GM12873 (cell line): ENCODE data around the gene RELT.

Experiments used
- TF ChIP-seq, protein P1 (sequence below): IDR thresholded peaks from 2 replicates; pipeline ENCODE4 v1.5.1; 2012; ENCODE audit warnings: low read depth, mild to moderate bottlenecking, moderate library complexity, low read length, control low read depth; ENCODE audit not compliant: insufficient read depth; ENCODE audit errors: missing control alignments

Gene RELT

DNA sequence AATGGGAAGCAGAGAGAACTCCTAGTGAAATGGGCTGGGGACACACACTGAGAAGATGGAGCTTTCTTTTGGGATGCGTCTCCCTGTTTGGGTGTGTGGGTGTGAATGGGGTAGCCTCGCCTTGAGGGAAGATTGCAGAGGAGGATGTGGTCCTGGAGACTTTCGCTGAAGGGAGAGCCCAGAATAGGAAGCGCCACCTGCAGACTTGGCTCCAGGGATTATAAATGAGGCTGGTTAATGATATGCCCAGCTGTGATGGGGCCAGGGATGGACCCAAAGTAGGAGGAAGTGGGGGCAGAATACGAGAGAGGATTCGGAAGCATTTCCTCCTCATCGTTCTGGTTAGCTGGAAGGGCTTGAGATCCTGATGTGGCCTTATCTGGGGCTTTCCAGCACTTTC lies 13.7 kb downstream of the RELT start:
- TF ChIP-seq, protein P1, sequence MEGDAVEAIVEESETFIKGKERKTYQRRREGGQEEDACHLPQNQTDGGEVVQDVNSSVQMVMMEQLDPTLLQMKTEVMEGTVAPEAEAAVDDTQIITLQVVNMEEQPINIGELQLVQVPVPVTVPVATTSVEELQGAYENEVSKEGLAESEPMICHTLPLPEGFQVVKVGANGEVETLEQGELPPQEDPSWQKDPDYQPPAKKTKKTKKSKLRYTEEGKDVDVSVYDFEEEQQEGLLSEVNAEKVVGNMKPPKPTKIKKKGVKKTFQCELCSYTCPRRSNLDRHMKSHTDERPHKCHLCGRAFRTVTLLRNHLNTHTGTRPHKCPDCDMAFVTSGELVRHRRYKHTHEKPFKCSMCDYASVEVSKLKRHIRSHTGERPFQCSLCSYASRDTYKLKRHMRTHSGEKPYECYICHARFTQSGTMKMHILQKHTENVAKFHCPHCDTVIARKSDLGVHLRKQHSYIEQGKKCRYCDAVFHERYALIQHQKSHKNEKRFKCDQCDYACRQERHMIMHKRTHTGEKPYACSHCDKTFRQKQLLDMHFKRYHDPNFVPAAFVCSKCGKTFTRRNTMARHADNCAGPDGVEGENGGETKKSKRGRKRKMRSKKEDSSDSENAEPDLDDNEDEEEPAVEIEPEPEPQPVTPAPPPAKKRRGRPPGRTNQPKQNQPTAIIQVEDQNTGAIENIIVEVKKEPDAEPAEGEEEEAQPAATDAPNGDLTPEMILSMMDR: no peak

DNA sequence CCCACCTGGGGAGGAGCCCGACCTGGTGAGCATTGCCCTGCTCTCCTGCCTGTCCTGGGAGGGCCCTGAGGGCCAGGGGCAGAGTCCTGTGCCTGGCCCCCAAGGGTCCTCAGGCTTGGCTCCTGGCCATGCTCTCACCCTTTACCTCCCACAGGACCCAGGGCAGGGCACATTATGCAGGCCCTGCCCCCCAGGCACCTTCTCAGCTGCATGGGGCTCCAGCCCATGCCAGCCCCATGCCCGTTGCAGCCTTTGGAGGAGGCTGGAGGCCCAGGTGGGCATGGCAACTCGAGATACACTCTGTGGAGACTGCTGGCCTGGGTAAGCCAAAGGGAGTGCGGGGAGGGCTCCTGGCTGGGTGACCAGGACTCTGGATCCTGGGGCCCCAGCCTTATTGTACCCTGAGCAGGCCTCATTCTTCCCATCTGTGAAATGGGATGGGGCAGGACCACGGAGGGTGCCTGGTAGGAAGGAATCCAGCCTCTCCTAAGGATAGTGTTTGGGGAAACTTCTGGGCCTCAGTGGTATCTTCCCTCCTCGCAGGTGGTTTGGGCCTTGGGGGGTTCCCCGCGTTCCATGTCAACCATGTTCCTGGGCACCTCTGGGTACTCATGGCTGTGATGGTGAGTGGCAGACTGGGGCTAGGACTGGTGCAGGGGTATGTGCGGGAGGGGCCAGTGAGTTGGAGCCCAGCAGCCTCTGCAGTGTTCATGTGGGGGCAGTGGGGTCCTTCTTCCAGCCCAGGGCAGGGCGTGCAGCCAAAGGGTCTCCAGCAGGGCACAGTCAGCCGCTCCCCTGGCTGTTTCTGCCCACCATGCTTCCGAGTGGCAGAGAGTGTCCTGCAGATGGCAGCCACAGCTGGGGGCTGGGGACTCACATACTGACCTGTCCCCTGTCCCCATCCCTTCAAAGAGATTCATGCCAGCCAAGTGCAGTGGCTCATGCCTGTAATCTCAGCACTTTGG lies 14.7 kb downstream of the RELT start:
- TF ChIP-seq, protein P1: no peak

DNA sequence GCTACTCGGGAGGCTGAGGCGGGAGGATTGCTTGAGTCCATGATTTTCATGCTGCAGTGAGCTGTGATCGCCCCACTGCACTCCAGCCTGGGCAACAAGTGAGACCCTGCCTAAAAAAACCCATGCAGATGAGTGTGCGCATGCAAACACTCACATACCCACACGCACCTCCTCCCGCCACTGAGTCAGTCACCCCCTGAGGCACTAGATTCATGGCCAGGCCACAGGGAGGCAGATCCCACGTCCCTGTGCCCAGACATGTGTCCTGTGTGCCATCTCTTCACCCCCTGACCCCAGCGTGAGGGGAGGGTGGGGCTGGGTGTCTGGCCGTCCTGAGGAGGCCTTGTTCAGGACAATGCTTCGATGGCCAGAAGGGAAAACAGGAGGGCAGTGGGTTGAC lies 15.5 kb downstream of the RELT start:
- TF ChIP-seq, protein P1: no peak

DNA sequence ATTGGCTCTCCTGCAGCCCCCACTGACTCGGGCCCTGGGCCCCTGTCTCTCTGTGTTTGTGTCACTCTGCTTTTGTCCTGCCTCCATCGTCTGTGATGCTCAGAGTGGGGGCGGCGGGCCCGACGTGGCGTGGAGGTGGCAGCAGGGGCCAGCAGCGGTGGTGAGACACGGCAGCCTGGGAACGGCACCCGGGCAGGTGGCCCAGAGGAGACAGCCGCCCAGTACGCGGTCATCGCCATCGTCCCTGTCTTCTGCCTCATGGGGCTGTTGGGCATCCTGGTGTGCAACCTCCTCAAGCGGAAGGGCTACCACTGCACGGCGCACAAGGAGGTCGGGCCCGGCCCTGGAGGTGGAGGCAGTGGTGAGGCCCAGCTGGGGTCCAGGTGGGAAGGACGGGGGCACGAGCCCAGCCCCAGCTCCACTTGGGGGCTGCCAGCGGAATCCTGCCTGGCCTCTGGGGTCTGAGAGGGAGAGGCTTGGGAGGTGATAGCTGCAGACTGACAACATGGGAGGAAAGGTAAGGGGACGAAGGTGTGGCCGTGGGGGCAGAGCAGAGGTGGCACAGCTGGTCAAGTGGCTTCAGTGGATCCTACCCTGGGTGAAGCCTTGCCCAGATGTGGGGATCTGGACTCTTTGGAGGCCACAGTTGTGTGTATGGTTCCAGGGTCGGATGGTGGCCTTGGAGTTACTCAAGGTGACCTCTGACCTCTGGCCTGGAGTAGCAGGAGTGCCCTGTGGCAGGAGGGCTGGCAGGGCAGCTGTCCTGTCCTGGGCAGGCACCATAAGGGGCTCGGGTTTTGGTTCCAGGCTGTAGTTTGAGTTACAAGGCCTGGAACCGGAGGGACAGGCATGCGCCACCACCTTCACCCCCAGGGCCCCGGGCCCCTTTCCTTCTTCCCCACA lies 16.2 kb downstream of the RELT start:
- TF ChIP-seq, protein P1: no peak

DNA sequence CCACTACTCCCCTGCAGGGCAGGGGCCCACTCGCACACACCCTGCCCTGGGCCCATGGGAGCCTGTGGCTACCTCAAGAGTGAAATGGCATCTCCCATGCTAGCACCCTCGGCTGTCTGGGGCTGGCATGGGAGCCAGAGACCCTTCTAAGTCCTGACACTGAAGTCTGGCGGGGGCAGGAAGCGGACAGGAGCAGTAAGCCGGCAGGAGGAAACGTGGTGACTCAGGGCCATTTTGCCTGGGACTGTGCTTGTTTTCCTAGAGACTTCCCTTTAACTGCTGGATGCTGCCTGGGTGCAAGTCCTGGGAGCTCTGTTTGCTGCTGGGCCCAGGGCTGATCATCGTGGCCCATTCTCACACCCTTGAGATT lies 16.8 kb downstream of the RELT start:
- TF ChIP-seq, protein P1: no peak

DNA sequence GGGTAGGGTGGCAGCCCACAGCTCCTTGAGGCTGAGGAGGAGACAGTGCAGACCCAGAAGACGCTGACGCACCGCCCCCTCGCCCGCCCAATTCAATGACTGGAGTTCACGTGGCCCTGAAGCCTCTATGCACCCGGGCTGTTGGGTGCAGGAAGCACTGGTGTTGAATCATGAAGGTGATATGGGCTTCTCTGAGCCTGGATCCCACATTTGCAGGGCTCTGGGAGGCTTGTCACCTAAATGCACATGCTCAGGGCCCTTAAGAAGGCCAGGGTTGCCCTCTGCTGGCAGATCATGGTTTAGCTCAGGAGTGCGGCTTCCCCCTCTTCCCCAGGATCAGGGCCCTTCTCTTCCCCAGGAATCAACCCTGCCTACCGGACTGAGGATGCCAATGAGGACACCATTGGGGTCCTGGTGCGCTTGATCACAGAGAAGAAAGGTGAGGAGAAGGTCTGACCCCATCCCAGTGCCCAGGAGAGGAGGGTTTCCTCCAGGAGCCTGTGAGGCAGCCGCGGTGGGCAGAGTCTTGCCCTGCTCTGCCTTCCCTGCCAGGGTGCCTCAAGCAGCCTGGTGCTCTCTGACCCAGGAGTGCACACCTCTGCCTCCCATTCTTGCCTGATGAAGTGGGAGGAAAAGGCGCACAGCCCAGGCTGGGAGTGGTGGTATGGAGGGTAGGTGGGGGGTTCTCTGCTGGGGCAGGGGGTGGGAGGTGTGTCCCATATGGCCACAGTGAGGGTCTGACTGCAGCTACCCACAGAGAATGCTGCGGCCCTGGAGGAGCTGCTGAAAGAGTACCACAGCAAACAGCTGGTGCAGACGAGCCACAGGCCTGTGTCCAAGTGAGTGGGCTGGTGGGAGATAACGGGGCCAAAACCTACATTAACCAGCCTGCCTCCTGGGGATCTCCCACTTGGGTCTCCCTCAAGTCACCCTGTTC lies 17.5 kb downstream of the RELT start:
- TF ChIP-seq, protein P1: peak; percentile 85
